HG03565 (cell line): ENCODE data around the gene TTLL12.

Experiments
- ATAC-seq: cut with Tn5 transposase; IDR thresholded peaks from one replicate; pipeline ENCODE4 v1.9.1; 2021; ENCODE audit warnings: mild to moderate bottlenecking, moderate library complexity; ENCODE audit not compliant: unreplicated experiment

TTLL12 gene

GRCh38 chr22:43200555-43200954, 13.6 kb upstream of the TTLL12 start:
- no peak for ATAC-seq

- no peak for ATAC-seq
Observed at GRCh38 chr22:43200031-43200430, 13.1 kb upstream of the TTLL12 start.

GRCh38 chr22:43199541-43199940, 12.6 kb upstream of the TTLL12 start:
- ATAC-seq, result no peak

GRCh38 chr22:43198936-43199335, 12.0 kb upstream of the TTLL12 start:
- no peak for ATAC-seq

GRCh38 chr22:43198126-43198525, 11.2 kb upstream of the TTLL12 start:
- ATAC-seq, result no peak

- ATAC-seq, result no peak
Observed at GRCh38 chr22:43197271-43197941, 10.5 kb upstream of the TTLL12 start.

- ATAC-seq, result no peak
Observed at GRCh38 chr22:43191831-43192230, 4.9 kb upstream of the TTLL12 start.

- no peak for ATAC-seq
Observed at GRCh38 chr22:43188829-43189545, 2.1 kb upstream of the TTLL12 start.

GRCh38 chr22:43187171-43188099, 501 bp upstream of the TTLL12 start:
- ATAC-seq, result peak; percentile 80

GRCh38 chr22:43185860-43186261, 1.1 kb downstream of the TTLL12 start:
- no peak for ATAC-seq

- no peak for ATAC-seq
Observed at GRCh38 chr22:43183496-43184277, 3.2 kb downstream of the TTLL12 start.

- no peak for ATAC-seq
Observed at GRCh38 chr22:43182726-43183125, 4.2 kb downstream of the TTLL12 start.

- no peak for ATAC-seq
Observed at GRCh38 chr22:43182118-43182517, 4.8 kb downstream of the TTLL12 start.

- ATAC-seq, result no peak
Observed at GRCh38 chr22:43181321-43182076, 5.4 kb downstream of the TTLL12 start.

- ATAC-seq, result no peak
Observed at GRCh38 chr22:43180670-43181069, 6.3 kb downstream of the TTLL12 start.

- ATAC-seq, result no peak
Observed at GRCh38 chr22:43179911-43180195, 7.1 kb downstream of the TTLL12 start.

GRCh38 chr22:43179146-43179910, 7.6 kb downstream of the TTLL12 start:
- ATAC-seq, result no peak

GRCh38 chr22:43177479-43177878, 9.5 kb downstream of the TTLL12 start:
- no peak for ATAC-seq

- no peak for ATAC-seq
Observed at GRCh38 chr22:43176090-43176489, 10.8 kb downstream of the TTLL12 start.
